GM18526 (cell line): Measurements from ENCODE around the gene TOX4.

ENCODE experiments used
- POLR2A ChIP-seq: IDR thresholded peaks from 3 replicates; pipeline ENCODE4 v1.6.1; 2011; ENCODE audit not compliant: insufficient read length; ENCODE audit errors: extremely low read depth

Gene TOX4

DNA sequence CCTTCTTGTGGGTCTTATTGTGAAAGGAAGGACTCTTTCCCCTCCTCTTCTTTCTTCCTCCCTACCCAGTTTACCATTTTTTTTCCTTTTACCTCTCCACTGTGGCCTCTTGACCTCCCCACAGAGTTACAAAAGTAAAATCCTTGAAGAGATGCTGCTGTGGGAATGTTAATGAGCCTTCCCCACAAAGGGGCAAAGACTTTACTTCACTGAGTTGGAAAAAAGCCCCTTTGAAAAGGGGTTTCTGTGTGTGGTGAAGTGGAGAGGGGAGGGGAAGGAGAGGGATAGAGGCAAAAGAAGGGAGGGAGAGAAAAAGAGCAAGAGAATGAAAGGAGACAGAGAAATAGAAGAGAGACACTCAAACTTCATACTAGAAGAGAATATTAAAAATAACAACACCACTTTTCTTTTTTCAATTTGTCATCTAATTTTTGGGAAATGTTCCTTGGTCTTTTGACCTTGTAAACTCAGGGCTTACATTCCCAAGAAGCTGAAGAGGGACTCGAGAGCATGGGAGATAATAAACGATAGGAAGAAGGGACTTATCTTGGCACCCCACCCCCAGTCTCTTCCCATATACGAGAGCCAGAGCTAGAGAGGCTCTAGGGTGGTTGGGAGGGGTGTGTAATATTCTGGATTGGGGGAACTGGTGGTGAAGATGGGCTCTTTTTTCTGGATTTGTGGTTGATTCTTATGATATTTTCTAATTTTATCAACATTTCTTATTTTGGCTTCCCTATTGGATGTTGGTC lies 62.4 kb downstream of the TOX4 start:
- TF ChIP-seq POLR2A: no peak

DNA sequence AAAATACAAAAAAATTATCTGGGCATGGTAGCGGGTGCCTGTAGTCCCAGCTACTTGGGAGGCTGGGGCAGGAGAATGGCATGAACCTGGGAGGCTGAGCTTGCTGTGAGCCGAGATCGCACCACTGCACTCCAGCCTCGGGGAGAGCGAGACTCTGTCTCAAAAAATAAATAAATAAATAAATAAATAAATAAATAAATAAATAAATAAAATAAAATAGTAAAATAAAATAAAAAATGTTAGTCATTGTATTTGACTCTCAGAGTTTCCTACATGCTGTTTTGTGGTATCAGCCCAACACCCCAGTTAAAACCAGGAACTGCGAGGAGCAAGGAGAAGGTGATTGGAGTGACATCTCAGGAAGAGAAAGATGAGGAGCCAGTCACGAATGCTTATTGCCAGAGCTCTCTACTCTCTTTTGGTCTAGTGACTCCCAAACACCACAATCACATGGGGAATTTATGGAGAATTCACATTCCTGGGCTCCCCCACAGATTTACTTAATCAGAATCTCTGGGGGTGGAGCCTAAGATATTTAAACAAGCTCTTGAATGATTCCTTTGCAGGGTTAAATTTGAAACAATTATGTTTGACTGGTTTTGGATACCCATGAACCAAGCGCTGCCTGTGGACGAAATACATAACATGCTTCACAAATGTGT lies 64.5 kb downstream of the TOX4 start:
- TF ChIP-seq POLR2A: no peak

DNA sequence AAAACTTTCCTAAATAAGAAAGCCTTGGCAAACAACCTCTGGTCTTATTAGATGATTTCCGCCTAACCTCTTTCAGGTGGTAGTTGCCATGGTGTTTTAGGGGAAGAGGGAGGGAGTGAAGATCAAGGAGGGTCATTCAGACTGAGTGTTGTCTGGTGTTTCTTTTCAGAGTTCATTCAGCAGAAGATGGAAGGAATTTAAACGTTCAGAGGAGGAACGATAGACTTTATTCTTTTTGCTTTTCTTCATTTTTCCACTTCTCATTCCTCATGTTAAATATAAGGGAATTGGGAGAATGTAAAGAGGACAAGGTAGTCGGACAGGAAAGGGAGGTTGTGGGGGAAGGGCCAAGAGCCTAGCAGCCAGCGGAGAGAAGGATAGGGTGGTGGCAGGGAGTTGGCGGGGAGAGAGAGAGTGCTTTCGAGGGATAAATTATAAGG lies 66.5 kb downstream of the TOX4 start:
- no peak for TF ChIP-seq POLR2A

DNA sequence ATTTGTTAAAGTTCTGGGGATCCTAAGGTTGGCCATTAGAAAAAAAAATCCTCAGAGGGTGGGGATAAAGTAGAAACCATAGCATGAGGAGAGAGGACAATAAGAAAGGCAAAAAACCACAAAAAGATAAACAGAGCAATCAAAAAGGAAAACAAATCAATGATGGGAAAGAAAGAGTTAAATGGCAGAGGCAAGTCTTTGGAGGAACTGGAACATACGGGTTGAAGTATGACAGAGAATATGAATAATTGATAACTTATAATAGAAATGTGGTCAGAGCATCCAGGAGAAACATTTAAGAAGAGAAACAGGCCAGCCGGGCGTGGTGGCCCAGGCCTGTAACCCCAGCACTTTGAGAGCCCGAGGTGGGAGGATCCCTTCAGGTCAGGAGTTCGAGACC lies 67.0 kb downstream of the TOX4 start:
- no peak for TF ChIP-seq POLR2A
